ENCODE results near the gene ASCC3.
"Not testable (repeated sequence)": the region's sequence is repeated elsewhere in the genome, so short reads cannot be mapped to it uniquely, and the experiment has no call there.

ASCC3 gene

DNA sequence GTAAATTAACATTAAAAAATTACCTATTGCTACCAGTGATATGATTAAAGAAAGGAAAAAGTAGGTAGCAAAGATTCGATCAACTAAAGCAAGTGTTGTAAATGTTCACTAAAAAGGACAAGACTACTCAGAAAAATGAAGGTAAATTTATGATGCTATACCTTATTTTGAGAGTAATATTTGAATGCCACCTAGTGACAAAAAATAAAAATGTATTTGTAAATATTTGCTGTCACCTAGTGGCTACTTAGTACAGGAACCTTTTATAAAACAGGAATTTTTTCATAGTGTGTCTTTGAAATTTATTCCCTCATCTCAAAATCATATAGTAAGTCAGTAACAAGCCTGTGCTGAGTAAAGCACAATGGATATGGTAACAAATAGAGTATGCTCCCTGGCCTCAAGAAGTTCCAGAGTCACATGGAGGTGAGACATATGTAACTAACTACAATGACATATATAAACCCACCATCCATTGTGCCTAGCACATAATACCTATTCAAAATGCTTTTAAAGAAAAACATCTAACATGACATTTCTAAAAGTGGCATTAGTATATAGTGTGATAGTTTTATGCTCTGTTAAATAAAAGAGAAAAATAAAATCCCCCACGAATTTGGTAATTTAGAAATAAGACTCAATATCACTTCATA, 223.3 kb downstream of the ASCC3 start:
- peak; percentile 8 to 51 (median 44) for DNase-seq

DNA sequence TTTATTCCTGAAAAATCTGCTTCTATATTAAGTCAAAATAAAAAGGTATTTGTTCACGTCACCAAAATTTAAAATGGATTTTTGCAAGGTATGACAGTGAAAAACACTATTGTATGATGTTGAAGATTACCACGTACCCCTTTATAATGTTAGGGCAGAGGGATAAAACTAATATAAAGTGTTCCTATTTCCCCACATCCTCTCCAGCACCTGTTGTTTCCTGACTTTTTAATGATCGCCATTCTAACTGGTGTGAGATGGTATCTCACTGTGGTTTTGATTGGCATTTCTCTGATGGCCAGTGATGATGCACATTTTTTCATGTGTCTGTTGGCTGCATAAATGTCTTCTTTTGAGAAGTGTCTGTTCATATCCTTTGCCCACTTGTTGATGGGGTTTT, 240.0 kb downstream of the ASCC3 start:
- not testable (repeated sequence) for DNase-seq

DNA sequence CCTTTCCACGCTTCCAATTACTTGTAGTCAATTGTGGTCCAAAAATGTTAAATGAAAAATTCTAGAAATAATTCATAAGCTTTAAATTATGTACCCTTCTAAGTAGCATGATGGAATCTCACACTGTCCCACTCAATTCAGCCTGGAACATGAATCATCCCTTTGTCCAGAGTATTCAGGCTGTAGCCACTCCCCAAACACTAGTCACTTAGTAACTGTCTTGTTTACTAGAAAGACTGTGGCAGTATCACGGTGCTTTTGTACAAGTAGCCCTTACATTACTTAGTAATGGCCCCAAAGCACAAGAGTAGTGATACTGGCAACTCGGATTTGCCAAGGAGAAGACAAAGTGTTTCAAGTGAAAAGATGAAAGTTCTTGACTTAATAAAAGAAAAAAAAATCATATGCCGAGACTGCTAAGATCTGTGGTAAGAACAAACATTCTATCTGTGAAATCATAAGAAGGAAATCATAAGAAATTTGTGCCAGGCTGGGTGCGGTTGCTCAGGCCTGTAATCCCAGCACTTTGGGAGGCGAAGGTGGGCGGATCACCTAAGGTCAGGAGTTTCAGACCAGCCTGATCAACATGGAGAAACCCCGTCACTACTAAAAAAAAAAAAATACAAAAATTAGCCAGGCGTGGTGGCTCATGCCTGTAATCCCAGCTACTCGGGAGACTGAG, 247.9 kb downstream of the ASCC3 start:
- peak; percentile 19 to 42 (median 29) for DNase-seq

DNA sequence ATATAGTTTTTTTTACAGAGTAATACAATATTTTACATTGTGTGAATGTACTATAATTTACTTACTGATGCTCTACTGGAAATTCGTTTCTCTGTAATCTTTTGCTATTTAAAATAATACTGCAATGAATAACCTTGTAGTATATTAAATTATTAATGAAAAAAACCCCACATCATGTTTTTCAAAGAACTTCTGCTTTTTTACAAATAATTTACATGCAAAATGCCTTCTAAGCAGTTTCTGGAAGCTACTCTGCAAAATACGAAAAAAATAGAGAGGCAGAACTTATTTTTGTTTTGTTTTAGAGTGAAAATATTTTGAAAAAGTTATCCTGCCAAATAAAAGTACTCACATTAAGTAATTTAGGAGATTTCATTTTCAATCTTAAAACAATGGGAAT, 250.6 kb downstream of the ASCC3 start:
- peak; percentile 6 to 59 (median 54) for DNase-seq

DNA sequence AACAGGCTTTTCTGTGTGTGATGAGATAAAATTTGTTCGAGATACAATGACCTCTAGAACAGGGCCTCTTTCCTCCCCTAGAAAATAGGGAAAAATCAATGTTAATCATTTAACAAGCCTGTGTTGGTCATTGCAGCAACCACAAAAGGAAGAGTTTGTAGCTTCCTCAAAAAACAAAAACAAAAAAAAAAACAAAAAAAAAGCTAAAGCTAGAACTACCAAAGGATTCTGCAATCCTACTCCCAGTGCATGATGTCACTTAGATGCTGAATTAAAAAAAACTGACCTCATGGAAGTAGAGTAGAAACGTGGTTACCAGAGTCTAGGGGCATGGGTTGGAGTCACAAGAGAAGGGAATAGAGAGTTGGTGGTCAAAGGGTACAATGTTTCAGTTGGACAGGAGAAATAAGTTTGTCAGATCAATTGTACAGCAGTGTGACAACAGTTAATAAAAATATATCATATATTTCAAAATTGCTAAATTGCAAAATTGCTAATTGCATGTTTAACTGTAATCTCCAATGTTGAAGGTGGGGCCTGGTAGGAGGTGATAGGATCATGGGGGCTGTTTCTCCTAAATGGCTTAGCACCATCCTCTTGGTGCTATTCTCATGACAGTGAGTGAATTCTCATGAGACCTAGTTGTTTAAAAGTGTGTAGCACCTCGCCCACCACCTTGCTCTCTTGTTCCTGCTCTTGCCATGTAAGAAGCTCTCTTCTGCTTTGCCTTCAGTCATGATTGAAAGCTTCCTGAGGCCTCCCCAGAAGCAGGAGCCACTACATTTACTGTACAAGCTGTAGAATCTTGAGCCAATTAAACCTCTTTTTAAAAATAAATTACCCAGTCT, 253.0 kb downstream of the ASCC3 start:
- peak; percentile 20 to 52 (median 51) for DNase-seq

DNA sequence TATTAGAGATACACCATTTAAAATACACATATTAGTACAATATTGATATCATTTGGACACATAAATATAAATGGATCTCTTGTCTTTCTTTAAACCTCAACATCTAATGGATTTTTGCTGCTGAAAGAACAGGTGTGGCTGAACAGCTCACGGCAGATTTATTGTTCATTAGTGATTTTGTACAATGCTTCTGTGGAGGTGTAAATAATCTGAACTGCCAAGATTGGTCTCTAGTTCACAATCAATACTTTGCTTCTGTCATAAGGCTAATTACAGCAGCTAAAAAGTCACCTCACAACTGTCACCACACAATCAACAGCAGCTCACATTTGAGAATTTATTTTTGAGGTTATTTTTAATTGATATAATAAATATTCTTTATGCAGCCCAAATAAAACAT, 254.4 kb downstream of the ASCC3 start:
- no peak for DNase-seq

- no peak for DNase-seq
Observed at GRCh38 chr6:100622907-100623692, 258.0 kb downstream of the ASCC3 start.

- no peak for DNase-seq
Observed at GRCh38 chr6:100620085-100620840, 260.9 kb downstream of the ASCC3 start.

DNA sequence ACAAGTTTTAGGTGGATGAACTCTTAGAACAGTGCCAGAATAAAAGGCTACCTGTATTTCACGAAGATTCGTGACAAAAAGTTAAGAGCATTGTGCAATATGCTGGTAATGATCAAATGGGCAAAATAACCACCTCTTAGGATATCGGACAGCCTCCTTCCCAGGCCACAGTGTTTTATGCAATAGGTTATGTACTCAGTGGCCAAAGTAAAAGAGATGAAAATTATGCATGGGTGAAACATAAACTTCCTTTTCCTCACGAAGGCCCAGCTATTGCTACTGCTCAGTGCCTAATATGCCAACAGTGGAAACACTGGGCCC, 262.8 kb downstream of the ASCC3 start:
- no peak for DNase-seq

DNA sequence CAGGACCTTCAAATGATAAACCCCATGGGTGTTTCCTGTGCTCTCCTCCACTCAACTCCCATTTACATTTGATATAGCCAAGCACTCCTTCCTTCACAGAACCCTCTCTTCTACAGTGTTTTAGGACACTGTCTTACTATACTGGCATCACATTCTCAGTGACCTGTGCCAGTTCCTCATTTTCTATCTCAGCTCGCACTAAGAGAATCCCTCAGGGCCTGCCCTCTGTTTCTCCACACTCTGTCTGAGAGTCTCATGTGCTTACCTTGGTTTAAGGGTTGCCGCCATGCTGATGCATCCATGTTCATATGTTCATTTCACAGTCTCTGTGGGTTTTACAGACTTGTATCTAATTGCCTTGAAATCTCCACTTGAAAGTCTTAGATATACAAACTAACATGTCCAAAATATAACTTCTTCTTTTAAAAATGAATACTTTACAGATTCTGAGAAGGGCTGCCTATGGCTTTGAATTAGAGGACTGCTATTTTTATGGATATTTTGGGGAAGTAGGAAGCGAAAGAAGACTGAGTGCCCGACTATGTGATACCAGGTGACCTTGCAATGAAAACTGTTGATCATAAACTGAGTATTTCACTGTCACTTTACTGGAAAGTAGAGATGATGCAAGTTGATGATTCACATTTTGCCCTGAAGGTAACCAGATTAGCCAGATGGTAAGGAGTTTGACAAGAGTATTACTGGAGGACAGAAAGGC, 263.3 kb downstream of the ASCC3 start:
- DNase-seq = peak; percentile 8 to 29 (median 25)

- DNase-seq = no peak
Observed at GRCh38 chr6:100614933-100615332, 266.2 kb downstream of the ASCC3 start.

- no peak for DNase-seq
Observed at GRCh38 chr6:100614386-100614785, 266.7 kb downstream of the ASCC3 start.

DNA sequence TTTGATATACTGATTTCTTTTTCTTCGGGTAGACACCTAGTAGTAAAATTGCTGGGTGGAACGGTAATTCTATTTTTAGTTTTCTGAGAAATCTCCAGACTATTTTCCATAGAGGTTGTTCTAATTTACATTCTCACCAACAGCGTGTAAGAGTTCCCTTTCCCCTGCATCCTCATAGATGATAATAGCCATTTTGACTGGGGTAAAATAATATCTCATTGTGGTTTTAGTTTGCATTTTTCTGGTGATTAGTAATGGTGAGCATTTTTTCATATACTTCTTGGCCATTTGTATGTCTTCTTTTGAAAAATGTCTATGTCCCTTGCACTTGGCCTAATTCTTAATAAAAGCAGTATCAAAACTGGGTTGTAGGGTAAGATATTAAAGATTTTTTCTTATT, 267.5 kb downstream of the ASCC3 start:
- DNase-seq = no peak

- DNase-seq = no peak
Observed at GRCh38 chr6:100612094-100612493, 269.0 kb downstream of the ASCC3 start.

DNA sequence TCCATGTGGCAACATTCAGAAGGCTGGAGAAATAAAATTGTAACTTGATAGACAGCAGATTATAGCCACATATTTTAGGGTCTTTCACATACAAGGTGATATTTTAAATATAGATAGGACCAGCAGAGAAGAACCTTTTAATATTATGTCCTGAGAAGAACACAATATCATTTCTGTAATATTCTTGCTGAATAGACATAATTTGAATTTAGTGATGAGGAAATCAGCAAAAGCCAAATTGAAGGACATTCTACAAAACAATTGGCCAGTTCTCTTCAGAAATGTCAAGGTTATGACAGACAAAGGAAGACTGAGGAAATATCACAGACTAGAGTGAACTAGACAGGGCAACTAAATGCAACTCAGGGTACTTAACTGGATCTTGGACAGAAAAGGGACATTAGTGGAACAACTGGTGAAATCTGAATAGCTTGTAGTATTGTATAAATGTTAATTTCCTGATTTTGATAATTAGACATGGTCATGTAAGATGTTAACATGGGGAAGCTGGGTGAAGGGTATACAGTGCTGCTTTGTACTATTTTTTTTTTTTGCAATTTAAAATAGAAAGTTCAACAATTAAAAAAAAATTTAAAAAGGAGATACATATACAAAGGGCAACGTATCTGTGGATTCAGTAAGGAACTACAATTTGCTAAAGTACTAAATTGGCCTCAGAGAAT, 281.9 kb downstream of the ASCC3 start:
- DNase-seq = no peak

DNA sequence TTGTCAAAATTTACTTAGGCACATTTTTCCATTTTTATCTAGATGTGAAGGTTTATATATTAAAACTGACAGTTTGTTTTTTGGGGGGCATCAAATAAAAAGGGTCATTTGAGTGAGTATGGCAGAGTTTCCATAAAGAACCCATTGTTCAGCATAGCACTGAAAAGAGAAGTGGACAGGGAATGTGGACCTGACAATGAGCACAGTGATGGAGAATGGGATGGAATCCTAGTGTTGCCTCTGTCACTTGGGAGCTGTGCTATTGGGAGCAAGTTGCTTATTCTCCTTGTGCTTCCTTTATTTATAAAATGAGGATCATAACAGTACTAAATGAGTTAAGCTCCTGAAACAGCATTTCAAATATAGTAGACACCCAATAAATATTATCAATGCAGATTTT, 285.7 kb downstream of the ASCC3 start:
- no peak for DNase-seq

DNA sequence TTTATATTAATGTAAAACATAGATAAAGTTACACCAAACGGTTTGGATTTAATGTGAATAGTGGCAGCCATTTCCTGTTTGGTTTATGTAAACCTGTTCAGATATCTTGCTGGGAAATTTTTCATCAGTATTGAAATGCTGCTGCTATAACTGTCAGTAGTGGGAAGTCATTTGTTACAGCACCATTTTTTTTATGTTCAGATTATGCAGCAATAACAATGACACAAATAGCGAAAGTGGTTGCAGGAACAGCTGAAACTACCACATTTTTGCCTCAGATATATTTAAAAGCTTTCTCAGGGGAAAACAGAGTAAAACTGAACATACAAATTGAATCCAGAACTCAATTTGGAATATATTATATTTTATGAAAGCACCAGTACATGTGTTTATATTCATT, 287.6 kb downstream of the ASCC3 start:
- no peak for DNase-seq

- no peak for DNase-seq
Observed at GRCh38 chr6:100592929-100593328, 288.2 kb downstream of the ASCC3 start.

DNA sequence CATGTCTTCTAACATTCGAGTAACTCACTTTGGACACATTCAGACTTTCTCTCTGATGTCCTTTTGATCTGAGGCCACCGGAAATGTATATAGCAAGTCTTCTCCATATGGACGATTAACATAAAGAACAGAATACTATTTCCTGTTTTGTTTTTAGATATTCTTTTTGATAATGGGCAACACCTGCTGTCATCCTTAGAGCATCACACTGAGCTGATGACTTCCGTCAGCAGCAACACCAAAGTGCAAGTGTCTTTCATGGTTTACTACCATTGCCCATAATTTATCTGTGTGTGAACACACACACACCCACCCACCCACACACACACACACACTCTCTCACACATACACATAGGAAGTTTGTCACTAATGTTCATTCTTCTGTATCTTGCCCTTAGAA, 303.7 kb downstream of the ASCC3 start:
- DNase-seq = no peak

- no peak for DNase-seq
Observed at GRCh38 chr6:100575921-100576320, 305.2 kb downstream of the ASCC3 start.

GRCh38 chr6:100574836-100575235, 306.3 kb downstream of the ASCC3 start:
- no peak for DNase-seq

All from suppressor macrophage treated with lipopolysaccharide for 1 hour (primary cell).